ENCODE results near the gene KDM8. TPM values are rescaled to one million over a fixed set of nuclear protein-coding genes. Genes with fewer than 3 reads are reported as not detected.
"Not testable (repeated sequence)": the region's sequence is repeated elsewhere in the genome, so short reads cannot be mapped to it uniquely, and the experiment has no call there.

KDM8 gene
- polyA plus RNA-seq, 12 donors: 4.1 to 21.3 (median 5.9) TPM; not detected in 1

DNA sequence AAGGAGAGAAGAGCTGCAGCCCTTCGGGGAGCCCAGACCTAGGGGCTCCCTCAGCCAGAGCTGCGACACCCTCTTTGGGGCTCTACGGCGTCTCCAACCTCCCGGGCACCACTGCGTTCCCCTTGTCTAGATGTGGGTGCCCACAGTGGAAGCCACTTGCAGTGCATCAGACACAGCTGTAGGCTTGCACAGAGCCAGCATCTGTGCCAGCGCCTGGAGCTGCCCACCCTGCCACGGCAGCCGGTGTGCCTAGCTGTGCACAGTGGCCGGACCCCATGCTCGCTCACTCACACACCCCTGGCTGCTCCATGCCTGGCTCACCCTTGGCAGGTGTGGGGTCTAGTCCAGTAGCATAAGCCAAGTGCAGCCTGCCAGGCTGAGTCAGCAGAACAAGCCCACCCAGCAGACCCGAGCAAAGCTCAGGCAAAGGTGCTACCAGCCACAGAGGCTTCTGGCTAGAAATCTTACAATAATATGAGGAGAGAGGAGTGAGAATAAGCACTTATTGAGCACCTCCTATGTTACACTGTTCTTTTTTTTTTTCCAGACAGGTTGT, 12.9 kb upstream of the KDM8 start:
- no peak for DNase-seq

DNA sequence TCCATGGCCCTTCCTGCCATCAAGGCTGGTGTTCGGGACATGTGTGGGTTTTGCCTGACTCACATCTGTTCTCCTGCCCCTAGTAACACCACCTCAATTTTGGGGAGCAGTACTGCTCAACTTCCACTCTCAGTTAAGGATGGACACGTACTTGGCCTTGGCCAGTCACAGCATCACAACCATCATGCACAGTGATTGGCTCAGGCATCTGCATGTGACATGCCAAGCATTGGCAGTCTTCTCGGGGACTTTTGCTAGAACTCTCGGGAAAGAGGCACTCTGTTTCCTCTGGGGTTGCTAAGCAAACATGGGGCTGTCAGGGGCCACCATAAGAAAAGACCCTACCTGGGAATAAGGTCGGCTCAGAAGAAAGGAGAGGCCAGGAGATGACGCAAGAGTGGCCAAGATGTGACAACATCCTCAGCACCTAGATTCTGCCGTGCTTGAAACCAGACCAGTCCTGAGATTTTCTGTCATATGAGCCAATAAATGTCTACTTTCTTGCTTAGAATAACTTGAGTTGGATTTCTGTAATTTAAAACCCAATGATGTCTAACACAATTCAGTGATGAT, 11.9 kb upstream of the KDM8 start:
- DNase-seq: no peak

DNA sequence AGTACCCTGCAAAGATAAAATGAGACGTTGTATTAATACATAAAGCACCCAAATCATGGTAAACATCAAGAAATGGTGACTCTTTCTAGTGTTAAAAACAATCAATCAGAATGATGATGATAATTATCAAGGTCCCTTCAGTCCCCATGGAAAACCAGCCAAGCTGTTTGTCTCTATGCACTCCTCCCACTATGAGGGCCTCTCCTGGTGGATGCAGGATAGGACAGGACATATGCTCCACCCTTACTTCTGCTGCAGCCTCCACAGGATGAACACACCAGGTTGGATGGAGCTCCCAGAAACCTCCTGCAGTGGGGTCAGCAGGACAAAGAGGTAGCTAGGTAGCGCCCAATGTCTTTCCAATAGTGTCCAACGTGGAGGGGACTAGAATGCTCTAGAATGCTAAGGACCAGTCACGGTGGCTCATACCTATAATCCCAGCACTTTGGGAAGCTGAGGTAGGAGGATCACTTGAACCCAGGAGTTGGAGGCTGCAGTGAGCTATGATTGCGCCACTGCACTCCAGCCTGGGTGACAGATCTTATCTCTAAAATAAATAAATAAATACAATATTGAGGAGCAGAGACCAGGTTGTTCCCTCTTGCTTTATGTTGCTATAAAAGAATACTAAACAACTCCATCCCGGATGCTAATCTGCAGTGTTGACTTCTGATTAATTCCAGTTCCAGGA, 9.9 kb upstream of the KDM8 start:
- no peak for DNase-seq

GRCh38 chr16:27195076-27195741, 8.1 kb upstream of the KDM8 start:
- no peak for DNase-seq

GRCh38 chr16:27195941-27196595, 7.3 kb upstream of the KDM8 start:
- no peak for DNase-seq

- no peak for DNase-seq
Measured at GRCh38 chr16:27197004-27197403, 6.3 kb upstream of the KDM8 start.

DNA sequence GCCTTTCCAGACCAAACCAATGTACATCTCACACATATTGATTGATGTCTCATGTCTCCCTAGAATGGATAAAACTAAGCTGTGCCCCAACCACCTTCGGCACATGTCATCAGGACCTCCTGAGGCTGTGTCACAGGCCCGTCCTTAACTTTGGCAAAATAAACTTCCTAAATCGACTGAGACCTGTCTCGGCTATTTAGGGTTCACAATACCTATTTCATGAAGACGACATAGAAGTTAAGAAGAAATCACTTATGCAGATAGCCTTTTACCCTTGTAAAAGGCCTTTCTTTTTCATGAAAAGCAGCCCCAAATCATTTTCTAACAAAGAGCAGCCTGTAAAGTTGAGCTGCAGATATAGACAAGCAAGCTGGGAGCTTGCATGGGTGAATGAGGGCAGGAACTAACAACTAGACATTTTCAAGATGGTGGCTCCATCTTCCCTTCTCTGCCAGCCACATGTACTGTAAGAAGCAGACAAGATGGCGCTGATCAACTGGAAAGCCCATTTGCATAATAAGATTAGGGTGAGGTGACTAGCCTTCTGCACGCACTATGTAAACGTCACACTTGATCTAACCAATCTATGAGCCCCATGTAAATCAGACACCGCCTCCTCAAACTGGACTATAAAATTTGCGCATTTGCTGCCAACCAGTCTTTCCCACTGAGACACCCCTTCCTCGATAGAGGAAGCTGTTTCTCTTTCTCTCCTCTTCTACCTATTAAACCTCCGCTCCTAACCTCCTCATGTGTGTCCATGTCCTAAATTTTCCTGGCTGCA, 4.7 kb upstream of the KDM8 start:
- DNase-seq: no peak

GRCh38 chr16:27199235-27199586, 4.1 kb upstream of the KDM8 start:
- DNase-seq: no peak

DNA sequence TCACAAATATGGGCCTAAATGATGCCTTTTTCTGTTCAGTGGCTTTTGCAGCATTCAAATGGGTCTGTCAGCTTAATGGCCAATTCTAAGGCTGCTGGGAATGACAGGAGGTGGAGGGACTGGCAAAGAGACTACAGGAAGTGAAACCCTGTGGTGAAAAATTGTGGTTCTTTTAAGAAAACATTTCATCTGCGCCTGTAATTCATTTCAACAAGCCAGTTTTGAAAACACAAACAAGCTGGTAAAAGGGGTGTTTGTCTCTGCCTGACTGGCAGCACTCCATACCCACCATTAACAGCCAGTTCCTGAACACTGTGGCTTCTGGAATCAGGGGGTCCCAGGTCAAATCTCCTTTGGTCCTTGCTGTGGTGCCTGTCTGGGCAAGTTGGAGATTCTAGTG, 3.6 kb upstream of the KDM8 start:
- DNase-seq: no peak

- DNase-seq: not testable (repeated sequence)
Measured at GRCh38 chr16:27200914-27201313, 2.4 kb upstream of the KDM8 start.

DNA sequence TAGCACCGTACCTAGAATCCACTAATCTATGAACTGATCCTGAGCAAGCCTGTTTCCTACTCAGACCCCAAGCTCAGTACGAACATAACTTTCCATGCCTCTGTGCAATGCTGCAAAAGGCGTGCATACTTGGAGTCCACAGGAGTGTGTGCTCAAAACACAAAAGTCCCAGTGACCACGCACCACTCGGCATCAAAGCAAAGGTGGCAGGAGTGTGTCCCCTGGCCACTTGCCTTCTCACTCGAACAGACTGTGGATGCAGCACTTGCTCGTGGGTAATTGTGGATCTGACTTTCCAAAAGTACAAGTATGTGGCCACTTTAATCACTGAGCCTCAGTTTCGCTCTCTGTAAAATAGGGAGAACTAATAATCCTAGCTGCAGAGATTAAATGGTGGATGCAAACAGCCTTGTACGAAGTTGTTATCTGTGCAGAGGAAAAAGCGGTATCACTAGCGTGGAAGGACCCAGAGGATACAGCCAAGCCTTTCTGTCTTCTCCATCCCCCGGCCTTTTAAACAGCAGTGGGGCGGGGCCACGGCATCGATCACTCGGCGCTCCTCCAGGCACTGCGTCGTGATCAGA, 311 bp upstream of the KDM8 start:
- DNase-seq: no peak

DNA sequence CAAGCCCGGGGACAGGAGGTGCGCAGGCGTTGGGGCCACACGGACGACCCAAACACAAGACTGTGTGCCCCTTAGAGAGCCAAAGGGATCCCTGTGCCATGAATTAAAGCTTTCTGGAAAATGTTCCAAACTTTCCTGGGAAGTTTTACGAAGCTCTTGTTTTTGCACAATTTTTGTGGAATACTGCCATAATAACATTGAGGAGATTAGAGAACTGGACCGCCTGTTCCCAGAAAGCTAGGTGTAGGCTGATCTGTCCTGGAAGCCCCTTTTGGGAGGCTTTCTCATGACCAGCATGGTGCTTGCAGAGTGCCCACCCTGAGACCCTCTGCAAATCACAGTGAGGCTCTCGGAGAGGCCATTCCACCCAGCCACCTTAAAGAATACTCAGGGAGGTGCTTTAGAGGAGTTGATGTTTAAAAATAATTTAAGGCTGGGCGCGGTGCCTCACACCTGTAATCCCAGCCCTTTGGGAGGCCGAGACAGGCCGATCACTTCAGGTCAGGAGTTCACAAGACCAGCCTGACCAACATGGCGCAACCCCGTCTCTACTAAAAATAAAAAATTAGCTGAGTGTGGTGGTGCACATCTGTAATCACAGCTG, 1.1 kb downstream of the KDM8 start:
- DNase-seq: no peak

- DNase-seq: no peak
Measured at GRCh38 chr16:27205423-27206065, 2.2 kb downstream of the KDM8 start.

GRCh38 chr16:27207121-27207520, 3.8 kb downstream of the KDM8 start:
- not testable (repeated sequence) for DNase-seq

DNA sequence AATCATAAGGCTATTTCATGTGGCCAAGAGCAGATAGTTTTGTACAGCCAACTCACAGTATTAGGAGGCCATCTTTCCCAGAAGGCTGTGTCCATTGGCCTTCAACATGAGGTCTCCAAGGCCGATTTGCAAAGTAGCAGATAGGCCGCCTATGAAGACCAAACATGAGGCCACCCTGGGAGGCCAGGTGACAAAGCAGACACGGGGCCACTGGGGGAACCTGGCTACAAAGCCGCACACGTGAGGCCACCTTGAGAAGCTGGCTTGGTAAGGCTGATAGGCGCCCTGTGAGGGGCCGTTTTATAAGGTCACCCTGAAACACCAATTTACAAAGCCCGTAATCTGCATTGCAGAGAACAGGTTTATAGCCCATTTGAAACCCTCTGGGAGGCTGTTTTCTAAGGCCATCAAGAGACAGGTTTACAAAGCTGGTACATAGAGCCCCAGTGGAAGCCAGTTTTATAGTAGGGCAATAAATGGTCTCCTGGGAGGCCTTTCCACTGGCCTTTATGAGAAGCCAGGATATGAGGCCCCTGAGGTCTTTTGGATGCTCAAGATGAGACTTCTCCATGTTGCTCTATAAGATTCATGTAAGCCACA, 4.9 kb downstream of the KDM8 start:
- no peak for DNase-seq

DNA sequence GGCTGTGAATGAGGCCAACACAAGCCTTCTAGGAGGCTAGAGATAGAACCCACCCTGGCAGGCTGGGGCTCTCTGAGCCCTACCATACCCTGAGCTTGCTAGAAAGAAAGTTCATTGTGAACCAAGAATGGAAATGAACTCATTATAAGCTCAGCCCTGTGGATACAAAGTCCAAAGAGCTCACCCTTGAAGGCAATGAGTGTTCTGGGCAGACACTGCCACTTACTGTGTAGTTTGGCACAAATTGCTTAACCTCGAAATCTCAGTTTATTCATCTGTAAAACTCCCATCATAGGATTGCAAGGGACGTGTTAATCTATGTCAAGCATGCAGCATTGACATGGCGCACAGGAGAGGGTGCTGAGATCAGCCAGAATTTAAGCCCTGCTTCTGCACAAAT, 5.5 kb downstream of the KDM8 start:
- no peak for DNase-seq

GRCh38 chr16:27209591-27209990, 6.3 kb downstream of the KDM8 start:
- DNase-seq: no peak

DNA sequence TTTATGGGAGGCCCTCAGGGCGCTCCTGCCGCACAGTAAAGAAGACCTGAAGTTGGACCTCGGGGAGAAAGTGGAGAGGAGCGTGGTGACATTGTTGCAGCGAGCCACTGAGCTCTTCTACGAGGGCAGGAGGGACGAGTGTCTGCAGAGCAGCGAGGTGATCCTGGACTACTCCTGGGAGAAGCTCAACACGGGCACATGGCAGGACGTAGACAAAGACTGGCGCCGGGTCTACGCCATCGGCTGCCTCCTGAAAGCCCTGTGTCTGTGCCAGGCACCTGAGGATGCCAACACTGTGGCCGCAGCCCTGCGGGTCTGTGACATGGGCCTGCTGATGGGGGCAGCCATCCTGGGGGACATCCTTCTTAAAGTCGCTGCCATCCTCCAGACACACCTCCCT, 6.8 kb downstream of the KDM8 start:
- no peak for DNase-seq

- no peak for DNase-seq
Measured at GRCh38 chr16:27211026-27211425, 7.7 kb downstream of the KDM8 start.

Measured in muscle of arm (tissue), 12 donors.